Adrenal gland (tissue), 12 donors: ENCODE measurements around the gene NUFIP1. TPM values are rescaled to one million over a fixed set of nuclear protein-coding genes. Genes with fewer than 3 reads are reported as not detected.

Experiments
- DNase-seq, 7 donors: peaks; one replicate each; pipeline ENCODE4 v3.0.0-alpha.2; 2019 to 2020
- H3K27ac ChIP-seq, 5 donors: fragments of 200-600 bp; sonication (generic) in 4 of 5; 1 replicate in 3 of 5; 2 replicates in 2 of 5; pipeline versions ENCODE4 v1.5.1 to v1.8.0; 2016 to 2020; ENCODE audit warnings: mild to moderate bottlenecking in 1 of 5
- H3K27me3 ChIP-seq: fragments of 200-600 bp; 2 replicates; pipeline ENCODE4 v1.8.0; 2021
- H3K36me3 ChIP-seq, 2 donors: fragments of 200-600 bp; replicated peaks in 1 of 2; 1 replicate in 1 of 2; 2 replicates in 1 of 2; pipeline versions ENCODE4 v1.5.1 to v1.8.0; 2018 to 2022
- H3K4me1 ChIP-seq, 2 donors: fragments of 200-600 bp; replicated peaks in 1 of 2; 1 replicate in 1 of 2; 2 replicates in 1 of 2; pipeline versions ENCODE4 v1.5.1 to v1.8.0; 2018 to 2021
- H3K4me3 ChIP-seq, 4 donors: fragments of 200-600 bp; sonication (generic) in 3 of 4; one replicate each; pipeline ENCODE4 v1.5.1; 2016 to 2018
- H3K9me3 ChIP-seq, 3 donors: fragments of 200-600 bp; sonication (generic) in 1 of 3; replicated peaks in 1 of 3; 1 replicate in 2 of 3; 2 replicates in 1 of 3; pipeline versions ENCODE4 v1.5.1 to v1.8.0; 2016 to 2021
- POLR2A ChIP-seq, 2 donors: fragments of 450-650 bp; IDR thresholded peaks; one replicate each; pipeline ENCODE4 v1.6.1; 2017; ENCODE audit warnings: antibody characterized with exemption in 2 of 2, mild to moderate bottlenecking in 2 of 2, moderate library complexity in 1 of 2
- WGBS, 4 donors: extraction: QIAGEN DNeasy Blood & Tissue Kit in 2 of 4; methylation state at CpG; one replicate each; pipeline versions ENCODE4 v1.1.5 to v1.1.7; 2013 to 2017; 5-methylcytosine and 5-hydroxymethylcytosine counted together
- intact Hi-C, 2 donors: fragments of 100-400 bp; cut with DNase I; formaldehyde crosslinking; loops; one replicate each; pipeline versions ENCODE4 v1.14.1 to v1.15.0; 2022 to 2023
- polyA plus RNA-seq, 3 donors: library from polyadenylated mRNA; stranded (reverse); fragments of 200-250 nt in 2 of 3; fragments of 350-450 nt in 1 of 3; fragmentation: Illumina TruSeq in 1 of 3; extraction: RNeasy Lipid Tissue Mini Kit (QIAGEN cat#74804) in 1 of 3; gene quantifications; one replicate each; pipeline ENCODE4 v1.2.3, GENCODE V29; 2013 to 2014
- total RNA-seq, 9 donors: library from RNA; depleted of rRNA in 4 of 9; stranded (reverse); fragments of >200 nt in 4 of 9; fragments of 120-200 nt in 1 of 9; fragmentation: NEBNext Ultra II Directional in 1 of 9; extraction: Animal tissue kit (Norgen Biotek cat#: 25700) in 1 of 9; gene quantifications; one replicate each; pipeline versions ENCODE4 v1.1.0 to v1.2.4, GENCODE V29; 2013 to 2023
- TF ChIP-seq, protein P1 (sequence below), 6 experiments: fragments of 450-650 bp in 4 of 6; fragments of 200-600 bp in 2 of 6; sonication (generic) in 1 of 6; IDR thresholded peaks; 1 replicate in 5 of 6; 2 replicates in 1 of 6; pipeline versions ENCODE4 v1.5.1 to v1.8.0; 2016 to 2021; ENCODE audit warnings: antibody characterized with exemption in 6 of 6, mild to moderate bottlenecking in 2 of 6, moderate library complexity in 1 of 6
- donor health status: healthy with polysubstance abuse.
- donor health status: Bipolar disorder and iron deficiency.
- donor health status: DM: yes; HTN: yes; CAD: no.
- donor health status: DM: no; HTN: no; CAD: no.
- donor health status: DM: no; HTN: no; CAD: no.
- donor health status: DM: yes; HTN: yes; CAD: no.

The NUFIP1 gene
- total and polyA plus RNA-seq, 12 donors = 0.79 to 9.3 (median 4.1) TPM

DNA sequence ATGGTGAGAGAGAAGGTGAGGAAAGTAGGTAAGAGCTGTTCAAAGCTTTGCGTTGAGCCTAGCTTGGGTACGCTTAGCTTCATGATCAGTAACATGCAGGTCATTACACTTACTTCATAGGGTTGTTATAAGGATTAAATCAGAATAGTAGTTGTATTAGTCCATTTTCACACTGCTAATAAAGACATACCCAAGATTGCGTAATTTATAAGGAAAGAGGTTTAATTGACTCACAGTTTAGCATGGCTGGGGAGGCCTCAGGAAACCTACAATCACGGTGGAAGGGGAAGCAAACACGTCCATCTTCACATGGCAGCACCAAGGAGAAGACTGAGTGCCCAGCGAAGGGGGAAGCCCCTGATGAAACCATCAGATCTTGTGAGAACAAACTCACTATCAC is 21.9 kb upstream of the NUFIP1 start:
- no peaks in the 10 kb centered on the region for H3K27me3 ChIP-seq
- WGBS, 4 donors = 91 to 95% (median 94%) methylated on average over 6 of the region's 6 CpGs
- peaks cover 0 to 8% of the 10 kb centered on the region in 2 donors for H3K4me1 ChIP-seq
- intact Hi-C loops = no loop called here
- no peak overlapping the region for H3K27ac ChIP-seq
- H3K9me3 ChIP-seq = no peaks in the 10 kb centered on the region
- no peak for TF ChIP-seq POLR2A (IDR thresholded peaks at IDR 0.05)
- TF ChIP-seq, protein P1, sequence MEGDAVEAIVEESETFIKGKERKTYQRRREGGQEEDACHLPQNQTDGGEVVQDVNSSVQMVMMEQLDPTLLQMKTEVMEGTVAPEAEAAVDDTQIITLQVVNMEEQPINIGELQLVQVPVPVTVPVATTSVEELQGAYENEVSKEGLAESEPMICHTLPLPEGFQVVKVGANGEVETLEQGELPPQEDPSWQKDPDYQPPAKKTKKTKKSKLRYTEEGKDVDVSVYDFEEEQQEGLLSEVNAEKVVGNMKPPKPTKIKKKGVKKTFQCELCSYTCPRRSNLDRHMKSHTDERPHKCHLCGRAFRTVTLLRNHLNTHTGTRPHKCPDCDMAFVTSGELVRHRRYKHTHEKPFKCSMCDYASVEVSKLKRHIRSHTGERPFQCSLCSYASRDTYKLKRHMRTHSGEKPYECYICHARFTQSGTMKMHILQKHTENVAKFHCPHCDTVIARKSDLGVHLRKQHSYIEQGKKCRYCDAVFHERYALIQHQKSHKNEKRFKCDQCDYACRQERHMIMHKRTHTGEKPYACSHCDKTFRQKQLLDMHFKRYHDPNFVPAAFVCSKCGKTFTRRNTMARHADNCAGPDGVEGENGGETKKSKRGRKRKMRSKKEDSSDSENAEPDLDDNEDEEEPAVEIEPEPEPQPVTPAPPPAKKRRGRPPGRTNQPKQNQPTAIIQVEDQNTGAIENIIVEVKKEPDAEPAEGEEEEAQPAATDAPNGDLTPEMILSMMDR (IDR thresholded peaks at IDR 0.05) = no peak
- H3K4me3 ChIP-seq = no peak overlapping the region
- no peak for DNase-seq
- peaks cover 0 to 44% of the 10 kb centered on the region in 2 donors for H3K36me3 ChIP-seq

- no peak overlapping the region for H3K4me3 ChIP-seq
- no peak overlapping the region for H3K27ac ChIP-seq
- WGBS, 4 donors = 93 to 100% (median 97%) methylated on average over 1 of the region's 1 CpG
- peaks cover 0 to 41% of the 10 kb centered on the region in 2 donors for H3K36me3 ChIP-seq
- H3K27me3 ChIP-seq = no peaks in the 10 kb centered on the region
- TF ChIP-seq POLR2A (IDR thresholded peaks at IDR 0.05) = no peak
- TF ChIP-seq, protein P1 (IDR thresholded peaks at IDR 0.05) = no peak
- intact Hi-C loops = no loop called here
- no peak for DNase-seq
- no peaks in the 10 kb centered on the region for H3K9me3 ChIP-seq
- no peaks in the 10 kb centered on the region for H3K4me1 ChIP-seq
These were observed 18.6 kb upstream of the NUFIP1 start for GRCh38 chr13:45007823-45008222.

GRCh38 chr13:45007225-45007624 is 18.0 kb upstream of the NUFIP1 start:
- Histone ChIP-seq H3K4me1 (no peaks in the 10 kb centered on the region), H3K27me3 (no peaks in the 10 kb centered on the region), H3K27ac (no peak overlapping the region), H3K9me3 (no peaks in the 10 kb centered on the region), H3K4me3 (no peak overlapping the region), H3K36me3 (peaks cover 0 to 44% of the 10 kb centered on the region in 2 donors)
- no peak for DNase-seq
- intact Hi-C loops = no loop called here
- no peak for TF ChIP-seq POLR2A (IDR thresholded peaks at IDR 0.05)
- TF ChIP-seq, protein P1 (IDR thresholded peaks at IDR 0.05) = no peak

GRCh38 chr13:45004096-45004495 is 14.8 kb upstream of the NUFIP1 start:
- no peak for DNase-seq
- Histone ChIP-seq H3K4me3 (no peak overlapping the region), H3K36me3 (peaks cover 0 to 43% of the 10 kb centered on the region in 2 donors), H3K27ac (no peak overlapping the region), H3K9me3 (no peaks in the 10 kb centered on the region), H3K27me3 (no peaks in the 10 kb centered on the region), H3K4me1 (no peaks in the 10 kb centered on the region)
- 90 to 97% (median 93%) methylated on average over 2 of the region's 2 CpGs for WGBS, 4 donors
- intact Hi-C loops = no loop called here
- TF ChIP-seq, protein P1 (IDR thresholded peaks at IDR 0.05) = no peak
- TF ChIP-seq POLR2A (IDR thresholded peaks at IDR 0.05) = no peak
